Measurements from ENCODE around the gene CCDC149.

DNA sequence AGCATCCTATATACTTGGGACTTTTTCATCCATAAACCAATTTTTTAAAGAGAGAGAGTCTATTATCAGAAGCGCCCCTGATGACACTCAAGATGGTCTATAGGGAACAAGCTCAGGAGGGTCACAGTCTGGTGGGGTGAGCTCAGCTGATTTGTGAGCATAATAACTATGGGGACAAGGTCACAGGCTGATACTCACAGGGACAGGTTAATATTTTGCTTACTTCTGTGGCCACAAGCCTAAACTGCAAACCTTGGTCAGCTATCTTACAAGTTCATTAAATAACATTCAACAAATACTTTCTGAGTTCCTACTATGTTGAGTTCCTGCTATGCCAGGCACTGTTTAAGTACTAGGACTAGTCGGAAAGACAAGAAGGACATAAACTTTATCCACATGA, 10.2 kb upstream of the CCDC149 start:
- TF ChIP-seq, protein P1, sequence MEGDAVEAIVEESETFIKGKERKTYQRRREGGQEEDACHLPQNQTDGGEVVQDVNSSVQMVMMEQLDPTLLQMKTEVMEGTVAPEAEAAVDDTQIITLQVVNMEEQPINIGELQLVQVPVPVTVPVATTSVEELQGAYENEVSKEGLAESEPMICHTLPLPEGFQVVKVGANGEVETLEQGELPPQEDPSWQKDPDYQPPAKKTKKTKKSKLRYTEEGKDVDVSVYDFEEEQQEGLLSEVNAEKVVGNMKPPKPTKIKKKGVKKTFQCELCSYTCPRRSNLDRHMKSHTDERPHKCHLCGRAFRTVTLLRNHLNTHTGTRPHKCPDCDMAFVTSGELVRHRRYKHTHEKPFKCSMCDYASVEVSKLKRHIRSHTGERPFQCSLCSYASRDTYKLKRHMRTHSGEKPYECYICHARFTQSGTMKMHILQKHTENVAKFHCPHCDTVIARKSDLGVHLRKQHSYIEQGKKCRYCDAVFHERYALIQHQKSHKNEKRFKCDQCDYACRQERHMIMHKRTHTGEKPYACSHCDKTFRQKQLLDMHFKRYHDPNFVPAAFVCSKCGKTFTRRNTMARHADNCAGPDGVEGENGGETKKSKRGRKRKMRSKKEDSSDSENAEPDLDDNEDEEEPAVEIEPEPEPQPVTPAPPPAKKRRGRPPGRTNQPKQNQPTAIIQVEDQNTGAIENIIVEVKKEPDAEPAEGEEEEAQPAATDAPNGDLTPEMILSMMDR (conservative IDR thresholded peaks at IDR 0.05; ENCODE audit: low read depth, low read length), result no peak
- TF ChIP-seq EZH2phosphoT487 (IDR thresholded peaks at IDR 0.05; ENCODE audit: borderline replicate concordance, low read length), result no peak
